Keratinocyte (primary cell): ENCODE measurements around the gene RPL29. TPM values are rescaled to one million over a fixed set of nuclear protein-coding genes. Genes with fewer than 3 reads are reported as not detected.

Experiments
- DNase-seq: peaks from one replicate; pipeline ENCODE4 v3.0.0-alpha.2; 2011; ENCODE audit warnings: low read depth, missing footprints, low spot score
- FAIRE-seq: peaks from 2 replicates; lab custom pipeline; 2011; peaks lifted over from hg19 to GRCh38; lab: Jason Lieb, UNC
- H2AFZ ChIP-seq: 2 replicates; pipeline ENCODE4 v1.6.0; 2012; ENCODE audit warnings: low read length, control low read depth, inconsistent platforms; ENCODE audit not compliant: control insufficient read depth
- H3K27ac ChIP-seq: 2 replicates; pipeline ENCODE4 v1.5.1; 2011; ENCODE audit warnings: low read length; ENCODE audit not compliant: control insufficient read depth, insufficient read depth
- H3K27me3 ChIP-seq: 3 replicates; pipeline ENCODE4 v1.6.0; 2011; ENCODE audit warnings: low read length; ENCODE audit not compliant: control insufficient read depth, insufficient read depth; ENCODE audit errors: extremely low read depth
- H3K36me3 ChIP-seq, 2 experiments: 2 replicates in 1 of 2; 3 replicates in 1 of 2; pipeline ENCODE4 v1.5.1; 2011; ENCODE audit warnings: low read length in 2 of 2, mild to moderate bottlenecking in 1 of 2; ENCODE audit not compliant: control insufficient read depth in 2 of 2, insufficient read depth in 2 of 2; ENCODE audit errors: extremely low read depth in 1 of 2
- H3K4me1 ChIP-seq: 3 replicates; pipeline ENCODE4 v1.5.1; 2011; ENCODE audit warnings: low read length; ENCODE audit not compliant: control insufficient read depth, insufficient read depth; ENCODE audit errors: extremely low read depth
- H3K4me2 ChIP-seq: 3 replicates; pipeline ENCODE4 v1.6.0; 2011; ENCODE audit warnings: low read depth, low read length; ENCODE audit not compliant: control insufficient read depth, insufficient read depth; ENCODE audit errors: extremely low read depth
- H3K4me3 ChIP-seq, 3 experiments: fragments of 200-600 bp in 1 of 3; sonication (generic) in 1 of 3; 2 replicates in 2 of 3; 3 replicates in 1 of 3; pipeline ENCODE4 v1.5.1; 2011 to 2016; ENCODE audit warnings: low read length in 3 of 3, mild to moderate bottlenecking in 3 of 3, control low read depth in 2 of 3, inconsistent platforms in 1 of 3, low read depth in 1 of 3, mixed read lengths in 1 of 3, mixed run types in 1 of 3, moderate library complexity in 1 of 3; ENCODE audit not compliant: control insufficient read depth in 2 of 3, insufficient read depth in 2 of 3; ENCODE audit errors: extremely low read depth in 1 of 3
- H3K79me2 ChIP-seq: 2 replicates; pipeline ENCODE4 v1.6.0; 2012; ENCODE audit warnings: low read length; ENCODE audit not compliant: control insufficient read depth, insufficient read depth
- H3K9ac ChIP-seq: 3 replicates; pipeline ENCODE4 v1.6.0; 2011; ENCODE audit warnings: low read length; ENCODE audit not compliant: control insufficient read depth, insufficient read depth; ENCODE audit errors: extremely low read depth
- H3K9me1 ChIP-seq: 3 replicates; pipeline ENCODE4 v1.6.0; 2011; ENCODE audit warnings: low read length; ENCODE audit not compliant: control insufficient read depth, insufficient read depth; ENCODE audit errors: extremely low read depth
- H3K9me3 ChIP-seq: 2 replicates; pipeline ENCODE4 v1.5.1; 2012; ENCODE audit warnings: low read depth, low read length; ENCODE audit not compliant: control insufficient read depth
- H4K20me1 ChIP-seq: 3 replicates; pipeline ENCODE4 v1.6.0; 2011; ENCODE audit warnings: low read length; ENCODE audit not compliant: control insufficient read depth, insufficient read depth; ENCODE audit errors: extremely low read depth
- EZH2 ChIP-seq: IDR thresholded peaks from one replicate; pipeline ENCODE4 v1.6.1; 2012; ENCODE audit warnings: inconsistent platforms, mild to moderate bottlenecking, low read length, moderate library complexity
- dilution Hi-C: fragments of 300-500 bp; cut with MboI; formaldehyde crosslinking; loops from one replicate; pipeline ENCODE4 v1.7.0; 2020; ENCODE audit warnings: low sequenced_read_pairs; ENCODE audit not compliant: extremely low pct_ligation_motif_present
- polyA plus RNA-seq, 5 experiments: library from polyadenylated mRNA; depleted of rRNA in 3 of 5; stranded (reverse) in 3 of 5; stranded (forward) in 1 of 5; unstranded in 1 of 5; fragments of >200 nt; gene quantifications; 1 replicate in 1 of 5; 2 replicates in 3 of 5; 3 replicates in 1 of 5; pipeline versions ENCODE4 v1.2.1 to v1.2.3, GENCODE V29; 2011 to 2012; ENCODE audit warnings: missing spikeins in 2 of 5, low read depth in 1 of 5, low replicate concordance in 1 of 5
- TF ChIP-seq, protein P1 (sequence below), 3 experiments: IDR thresholded peaks in 1 of 3; conservative IDR thresholded peaks in 1 of 3; optimal IDR thresholded peaks in 1 of 3; 2 replicates in 2 of 3; 3 replicates in 1 of 3; pipeline versions ENCODE3 to v1.5.1; 2011; ENCODE audit warnings: low read length in 3 of 3, mild to moderate bottlenecking in 3 of 3, moderate library complexity in 2 of 3, control low read depth in 1 of 3, inconsistent platforms in 1 of 3; ENCODE audit not compliant: insufficient read depth in 2 of 3; ENCODE audit errors: extremely low read depth in 1 of 3

RPL29 gene
- polyA plus RNA-seq, 1 donor (not counting 4 experiments of a cell fraction or from before 2014, with no cell fraction given), result 1,648 TPM

DNA sequence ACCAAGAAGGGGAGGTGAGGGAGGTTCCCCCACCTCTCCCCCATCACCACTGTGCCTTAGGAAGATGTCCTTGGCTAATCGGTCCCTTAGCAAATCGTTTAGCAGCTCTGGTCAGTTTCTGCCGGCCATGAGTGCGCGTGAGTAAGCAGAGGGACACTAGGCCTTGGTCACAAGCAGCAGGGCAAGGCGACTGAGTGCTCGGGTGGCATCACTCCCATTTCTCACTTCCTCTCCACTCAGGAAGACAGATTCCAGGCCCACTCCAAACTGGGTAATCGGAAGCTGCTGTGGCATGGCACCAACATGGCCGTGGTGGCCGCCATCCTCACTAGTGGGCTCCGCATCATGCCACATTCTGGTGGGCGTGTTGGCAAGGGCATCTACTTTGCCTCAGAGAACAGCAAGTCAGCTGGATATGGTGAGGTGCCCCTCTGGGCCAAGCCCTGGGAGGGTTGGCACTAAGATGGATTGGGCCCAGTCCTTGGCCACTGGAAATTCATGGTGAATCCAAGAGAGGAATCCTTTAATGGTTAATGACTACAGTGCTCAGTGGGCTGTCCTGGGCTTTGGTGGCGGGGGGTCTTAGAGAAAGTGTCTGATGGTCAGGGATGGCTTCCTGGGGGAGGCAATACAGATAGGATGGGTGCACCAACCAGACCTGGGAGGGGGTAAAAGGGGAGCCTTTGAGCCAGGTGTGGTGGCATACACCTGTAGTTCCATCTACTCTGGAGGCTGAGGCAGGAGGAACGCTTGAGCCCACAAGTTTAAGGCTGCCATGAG lies 49.6 kb downstream of the RPL29 start:
- Histone ChIP-seq H3K79me2 (peaks cover 5% of the 10 kb centered on the region), H2AFZ (no peak overlapping the region), H3K36me3 (peaks cover 0 to 1% of the 10 kb centered on the region in 2 experiments), H3K4me3 (no peak overlapping the region), H3K27ac (no peak overlapping the region), H3K9me1 (no peaks in the 10 kb centered on the region), H3K4me1 (peaks cover 10% of the 10 kb centered on the region), H3K9ac (no peak overlapping the region), H3K27me3 (peaks cover 2% of the 10 kb centered on the region), H4K20me1 (no peaks in the 10 kb centered on the region), H3K4me2 (no peak overlapping the region), H3K9me3 (no peaks in the 10 kb centered on the region)
- TF ChIP-seq, protein P1, sequence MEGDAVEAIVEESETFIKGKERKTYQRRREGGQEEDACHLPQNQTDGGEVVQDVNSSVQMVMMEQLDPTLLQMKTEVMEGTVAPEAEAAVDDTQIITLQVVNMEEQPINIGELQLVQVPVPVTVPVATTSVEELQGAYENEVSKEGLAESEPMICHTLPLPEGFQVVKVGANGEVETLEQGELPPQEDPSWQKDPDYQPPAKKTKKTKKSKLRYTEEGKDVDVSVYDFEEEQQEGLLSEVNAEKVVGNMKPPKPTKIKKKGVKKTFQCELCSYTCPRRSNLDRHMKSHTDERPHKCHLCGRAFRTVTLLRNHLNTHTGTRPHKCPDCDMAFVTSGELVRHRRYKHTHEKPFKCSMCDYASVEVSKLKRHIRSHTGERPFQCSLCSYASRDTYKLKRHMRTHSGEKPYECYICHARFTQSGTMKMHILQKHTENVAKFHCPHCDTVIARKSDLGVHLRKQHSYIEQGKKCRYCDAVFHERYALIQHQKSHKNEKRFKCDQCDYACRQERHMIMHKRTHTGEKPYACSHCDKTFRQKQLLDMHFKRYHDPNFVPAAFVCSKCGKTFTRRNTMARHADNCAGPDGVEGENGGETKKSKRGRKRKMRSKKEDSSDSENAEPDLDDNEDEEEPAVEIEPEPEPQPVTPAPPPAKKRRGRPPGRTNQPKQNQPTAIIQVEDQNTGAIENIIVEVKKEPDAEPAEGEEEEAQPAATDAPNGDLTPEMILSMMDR (optimal IDR thresholded peaks at IDR 0.05 in 1 of 3, IDR thresholded peaks at IDR 0.05 in 1 of 3, conservative IDR thresholded peaks at IDR 0.05 in 1 of 3; ENCODE audit: extremely low read depth in 1 of 3, insufficient read depth in 2 of 3, low read length in 3 of 3), result no peak
- no peak for TF ChIP-seq EZH2
- dilution Hi-C loops, result no loop called here
- DNase-seq (no peak), FAIRE-seq (no peak)

DNA sequence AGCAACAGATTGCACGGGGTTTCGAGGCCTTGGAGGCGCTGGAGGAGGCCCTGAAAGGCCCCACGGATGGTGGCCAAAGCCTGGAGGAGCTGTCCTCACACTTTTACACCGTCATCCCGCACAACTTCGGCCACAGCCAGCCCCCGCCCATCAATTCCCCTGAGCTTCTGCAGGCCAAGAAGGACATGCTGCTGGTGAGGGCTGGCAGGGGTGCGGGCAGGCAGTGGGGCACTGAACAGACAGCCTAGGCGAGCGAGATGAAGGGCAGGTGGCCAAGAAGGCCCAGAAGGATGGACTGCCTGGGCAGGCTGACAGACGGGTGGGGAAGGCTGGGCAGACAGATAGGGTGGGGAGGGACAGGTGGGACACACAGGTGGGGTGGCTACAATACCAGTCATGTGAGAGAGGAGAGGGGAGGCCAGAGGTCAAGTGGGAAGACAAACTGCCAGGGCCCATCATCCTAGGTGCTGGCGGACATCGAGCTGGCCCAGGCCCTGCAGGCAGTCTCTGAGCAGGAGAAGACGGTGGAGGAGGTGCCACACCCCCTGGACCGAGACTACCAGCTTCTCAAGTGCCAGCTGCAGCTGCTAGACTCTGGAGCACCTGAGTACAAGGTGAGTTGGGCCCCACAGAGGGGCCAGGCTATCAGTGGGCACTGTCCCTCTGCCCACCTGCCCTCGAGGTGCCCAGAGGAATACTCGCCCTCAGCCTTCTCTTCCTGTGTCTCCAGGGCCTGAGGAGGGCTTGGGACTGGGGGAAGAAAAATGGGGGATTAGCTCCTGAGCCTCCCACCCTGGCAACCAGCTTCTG lies 50.5 kb downstream of the RPL29 start:
- dilution Hi-C loops, result no loop called here
- H3K79me2 ChIP-seq, result peaks cover 14% of the 10 kb centered on the region
- H3K27ac ChIP-seq, result no peak overlapping the region
- H3K4me1 ChIP-seq, result peaks cover 16% of the 10 kb centered on the region
- TF ChIP-seq, protein P1 (optimal IDR thresholded peaks at IDR 0.05 in 1 of 3, IDR thresholded peaks at IDR 0.05 in 1 of 3, conservative IDR thresholded peaks at IDR 0.05 in 1 of 3; ENCODE audit: extremely low read depth in 1 of 3, insufficient read depth in 2 of 3, low read length in 3 of 3), result no peak
- TF ChIP-seq EZH2, result no peak
- no peaks in the 10 kb centered on the region for H3K9me1 ChIP-seq
- H3K27me3 ChIP-seq, result no peaks in the 10 kb centered on the region
- no peak overlapping the region for H3K4me3 ChIP-seq
- H4K20me1 ChIP-seq, result no peaks in the 10 kb centered on the region
- H3K36me3 ChIP-seq, result peaks cover 1% of the 10 kb centered on the region in 2 experiments
- H2AFZ ChIP-seq, result no peak overlapping the region
- H3K9ac ChIP-seq, result no peak overlapping the region
- DNase-seq (no peak), FAIRE-seq (no peak)
- H3K4me2 ChIP-seq, result no peak overlapping the region
- H3K9me3 ChIP-seq, result no peaks in the 10 kb centered on the region
